HL-60 (cell line): ENCODE results near the gene PPP1R1A.

Experiments used
- GABPA ChIP-seq: IDR thresholded peaks from 2 replicates; pipeline ENCODE4 v1.6.1; 2012; ENCODE audit warnings: low read depth
- POLR2AphosphoS5 ChIP-seq: IDR thresholded peaks from 2 replicates; pipeline ENCODE4 v1.6.1; 2012; ENCODE audit warnings: low read depth
- TF ChIP-seq, protein P1 (sequence below): IDR thresholded peaks from one replicate; pipeline ENCODE4 v1.5.1; 2011; ENCODE audit warnings: low read length, control low read depth, inconsistent platforms; ENCODE audit not compliant: insufficient read depth
- TF ChIP-seq, protein P2 (sequence below): IDR thresholded peaks from 2 replicates; pipeline ENCODE4 v1.6.1; 2012; ENCODE audit warnings: low read depth; ENCODE audit not compliant: insufficient replicate concordance

DNA sequence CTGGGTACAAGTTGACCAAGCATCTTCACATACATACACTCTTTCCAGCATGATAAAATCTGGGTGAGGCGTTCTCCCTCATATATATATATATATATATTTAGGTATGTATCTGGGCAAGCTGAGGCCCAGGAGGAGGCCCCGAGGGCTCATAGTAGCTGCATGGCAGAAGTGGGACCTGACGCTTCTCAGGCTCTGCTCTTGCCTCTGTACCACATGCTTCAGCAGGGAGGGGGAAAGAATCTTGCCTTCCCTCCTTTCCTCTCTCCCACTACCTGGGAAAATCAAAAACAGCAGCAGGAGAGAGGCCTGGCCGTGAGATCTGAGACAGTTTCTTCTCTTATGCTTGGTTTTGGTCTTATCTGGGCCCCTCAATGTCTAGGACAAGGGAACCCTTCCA lies 9.2 kb downstream of the PPP1R1A start:
- TF ChIP-seq, protein P1, sequence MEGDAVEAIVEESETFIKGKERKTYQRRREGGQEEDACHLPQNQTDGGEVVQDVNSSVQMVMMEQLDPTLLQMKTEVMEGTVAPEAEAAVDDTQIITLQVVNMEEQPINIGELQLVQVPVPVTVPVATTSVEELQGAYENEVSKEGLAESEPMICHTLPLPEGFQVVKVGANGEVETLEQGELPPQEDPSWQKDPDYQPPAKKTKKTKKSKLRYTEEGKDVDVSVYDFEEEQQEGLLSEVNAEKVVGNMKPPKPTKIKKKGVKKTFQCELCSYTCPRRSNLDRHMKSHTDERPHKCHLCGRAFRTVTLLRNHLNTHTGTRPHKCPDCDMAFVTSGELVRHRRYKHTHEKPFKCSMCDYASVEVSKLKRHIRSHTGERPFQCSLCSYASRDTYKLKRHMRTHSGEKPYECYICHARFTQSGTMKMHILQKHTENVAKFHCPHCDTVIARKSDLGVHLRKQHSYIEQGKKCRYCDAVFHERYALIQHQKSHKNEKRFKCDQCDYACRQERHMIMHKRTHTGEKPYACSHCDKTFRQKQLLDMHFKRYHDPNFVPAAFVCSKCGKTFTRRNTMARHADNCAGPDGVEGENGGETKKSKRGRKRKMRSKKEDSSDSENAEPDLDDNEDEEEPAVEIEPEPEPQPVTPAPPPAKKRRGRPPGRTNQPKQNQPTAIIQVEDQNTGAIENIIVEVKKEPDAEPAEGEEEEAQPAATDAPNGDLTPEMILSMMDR: no peak
- TF ChIP-seq POLR2AphosphoS5 (no peak), GABPA (no peak)
- TF ChIP-seq, protein P2, sequence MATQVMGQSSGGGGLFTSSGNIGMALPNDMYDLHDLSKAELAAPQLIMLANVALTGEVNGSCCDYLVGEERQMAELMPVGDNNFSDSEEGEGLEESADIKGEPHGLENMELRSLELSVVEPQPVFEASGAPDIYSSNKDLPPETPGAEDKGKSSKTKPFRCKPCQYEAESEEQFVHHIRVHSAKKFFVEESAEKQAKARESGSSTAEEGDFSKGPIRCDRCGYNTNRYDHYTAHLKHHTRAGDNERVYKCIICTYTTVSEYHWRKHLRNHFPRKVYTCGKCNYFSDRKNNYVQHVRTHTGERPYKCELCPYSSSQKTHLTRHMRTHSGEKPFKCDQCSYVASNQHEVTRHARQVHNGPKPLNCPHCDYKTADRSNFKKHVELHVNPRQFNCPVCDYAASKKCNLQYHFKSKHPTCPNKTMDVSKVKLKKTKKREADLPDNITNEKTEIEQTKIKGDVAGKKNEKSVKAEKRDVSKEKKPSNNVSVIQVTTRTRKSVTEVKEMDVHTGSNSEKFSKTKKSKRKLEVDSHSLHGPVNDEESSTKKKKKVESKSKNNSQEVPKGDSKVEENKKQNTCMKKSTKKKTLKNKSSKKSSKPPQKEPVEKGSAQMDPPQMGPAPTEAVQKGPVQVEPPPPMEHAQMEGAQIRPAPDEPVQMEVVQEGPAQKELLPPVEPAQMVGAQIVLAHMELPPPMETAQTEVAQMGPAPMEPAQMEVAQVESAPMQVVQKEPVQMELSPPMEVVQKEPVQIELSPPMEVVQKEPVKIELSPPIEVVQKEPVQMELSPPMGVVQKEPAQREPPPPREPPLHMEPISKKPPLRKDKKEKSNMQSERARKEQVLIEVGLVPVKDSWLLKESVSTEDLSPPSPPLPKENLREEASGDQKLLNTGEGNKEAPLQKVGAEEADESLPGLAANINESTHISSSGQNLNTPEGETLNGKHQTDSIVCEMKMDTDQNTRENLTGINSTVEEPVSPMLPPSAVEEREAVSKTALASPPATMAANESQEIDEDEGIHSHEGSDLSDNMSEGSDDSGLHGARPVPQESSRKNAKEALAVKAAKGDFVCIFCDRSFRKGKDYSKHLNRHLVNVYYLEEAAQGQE: no peak
